HepG2 (cell line): ENCODE data around the gene PKD1L1. TPM values are rescaled to one million over a fixed set of nuclear protein-coding genes. Genes with fewer than 3 reads are reported as not detected.

Source experiments
- ATAC-seq: fragments of 200-7000 bp; cut with Tn5 transposase; 3 replicates; pipeline ENCODE4 v1.9.1; 2020; ENCODE audit warnings: mild to moderate bottlenecking, moderate library complexity
- BruUV-seq: library from RNA; stranded (reverse); fragments of 400-500 nt; replicated peaks from 2 replicates; lab custom pipeline; 2021; lab: Mats Ljungman, UMichigan
- CTCF ChIA-PET: fragments of 300-600 bp; formaldehyde crosslinking; extraction: SDS; loops from one replicate; lab custom pipeline; 2021; ENCODE audit warnings: low total read pairs, inconsistent platforms, low intra/inter-chr PET ratio; lab: Yijun Ruan, JAX
- POLR2A ChIA-PET: fragments of 350-600 bp; sonication (Branson Sonifier 250); formaldehyde crosslinking; loops from one replicate; lab custom pipeline; 2020; ENCODE audit warnings: antibody characterized with exemption, inconsistent platforms; lab: Yijun Ruan, JAX
- DNase-seq: peaks from one replicate; pipeline ENCODE4 v3.0.0-alpha.2; 2015; ENCODE audit warnings: low spot score
- FAIRE-seq: peaks from 3 replicates; lab custom pipeline; 2011; peaks lifted over from hg19 to GRCh38; lab: Jason Lieb, UNC
- H2AFZ ChIP-seq: one replicate; pipeline ENCODE4 v1.6.1; 2011; ENCODE audit warnings: low read length, inconsistent platforms
- H3K27ac ChIP-seq: fragments of 300-600 bp; 3 replicates; pipeline ENCODE4 v1.8.0; 2011; ENCODE audit warnings: mixed run types, mild to moderate bottlenecking, mixed read lengths, low read length, inconsistent platforms; ENCODE audit not compliant: insufficient read depth; ENCODE audit errors: extremely low read length
- H3K27me3 ChIP-seq, 2 experiments: fragments of 200-600 bp in 1 of 2; 2 replicates in 1 of 2; 3 replicates in 1 of 2; pipeline versions ENCODE4 v1.6.0 to v1.8.0; 2011; ENCODE audit warnings: low read length in 2 of 2, mild to moderate bottlenecking in 2 of 2, moderate library complexity in 2 of 2, inconsistent platforms in 1 of 2; ENCODE audit not compliant: insufficient read depth in 2 of 2, control insufficient read depth in 1 of 2
- H3K36me3 ChIP-seq, 2 experiments: fragments of 200-600 bp in 1 of 2; replicated peaks in 1 of 2; 2 replicates in 1 of 2; 3 replicates in 1 of 2; pipeline versions ENCODE4 v1.5.1 to v1.8.0; 2011; ENCODE audit warnings: low read length in 2 of 2, inconsistent platforms in 1 of 2; ENCODE audit not compliant: insufficient read depth in 2 of 2, control insufficient read depth in 1 of 2
- H3K4me1 ChIP-seq: 2 replicates; pipeline ENCODE4 v1.5.1; 2012; ENCODE audit warnings: low read length, inconsistent platforms; ENCODE audit not compliant: insufficient read depth
- H3K4me2 ChIP-seq: 2 replicates; pipeline ENCODE4 v1.6.0; 2011; ENCODE audit warnings: low read depth, low read length, inconsistent platforms
- H3K4me3 ChIP-seq, 3 experiments: fragments of 200-600 bp in 1 of 3; sonication (generic), shearing (Covaris generic) in 1 of 3; replicated peaks in 1 of 3; 2 replicates each; pipeline ENCODE4 v1.5.1; 2011 to 2016; ENCODE audit warnings: low read length in 3 of 3, inconsistent platforms in 2 of 3, low read depth in 2 of 3, mild to moderate bottlenecking in 2 of 3, control low read depth in 1 of 3, mixed read lengths in 1 of 3; ENCODE audit not compliant: insufficient read depth in 1 of 3
- H3K79me2 ChIP-seq: one replicate; pipeline ENCODE4 v1.6.1; 2011; ENCODE audit warnings: low read length, inconsistent platforms; ENCODE audit not compliant: insufficient read depth
- H3K9ac ChIP-seq: 2 replicates; pipeline ENCODE4 v1.6.0; 2011; ENCODE audit warnings: mild to moderate bottlenecking, low read depth, low read length, inconsistent platforms; ENCODE audit not compliant: insufficient read depth
- H3K9me3 ChIP-seq: 2 replicates; pipeline ENCODE4 v1.5.1; 2012; ENCODE audit warnings: mild to moderate bottlenecking, low read length
- H4K20me1 ChIP-seq: 2 replicates; pipeline ENCODE4 v1.6.0; 2011; ENCODE audit warnings: inconsistent platforms, mild to moderate bottlenecking, low read length, moderate library complexity; ENCODE audit not compliant: insufficient read depth
- MED1 ChIP-seq: sonication (generic); formaldehyde crosslinking; IDR thresholded peaks from 2 replicates; pipeline ENCODE4 v1.4.0; 2020; ENCODE audit warnings: missing genetic modification reagents
- MED8 ChIP-seq: sonication (generic); formaldehyde crosslinking; IDR thresholded peaks from 2 replicates; pipeline ENCODE4 v1.8.1; 2023; ENCODE audit warnings: mild to moderate bottlenecking, missing genetic modification reagents; ENCODE audit not compliant: insufficient replicate concordance
- ZFX ChIP-seq: sonication (generic); formaldehyde crosslinking; IDR thresholded peaks from 2 replicates; pipeline ENCODE4 v1.4.0; 2020; ENCODE audit warnings: mild to moderate bottlenecking, low read depth, missing genetic modification reagents, moderate library complexity
- ZNF12 ChIP-seq: sonication (generic); formaldehyde crosslinking; IDR thresholded peaks from 2 replicates; pipeline ENCODE4 v1.5.0; 2020; ENCODE audit warnings: missing genetic modification reagents
- ZNF572 ChIP-seq: sonication (generic); formaldehyde crosslinking; IDR thresholded peaks from 2 replicates; pipeline ENCODE4 v1.5.1; 2020; ENCODE audit warnings: mild to moderate bottlenecking, missing genetic modification reagents
- WGBS: methylation state at CpG from one replicate; pipeline ENCODE4 v1.1.6; 2017; ENCODE audit warnings: low lambda C conversion rate; 5-methylcytosine and 5-hydroxymethylcytosine counted together
- in situ Hi-C: cut with HindIII; loops from 2 replicates; pipeline ENCODE4 v1.10.0; 2017; ENCODE audit warnings: low pct_unique_long_range_greater_than_20kb; ENCODE audit not compliant: extremely low pct_ligation_motif_present
- intact Hi-C: fragments of 100-400 bp; cut with micrococcal nuclease; formaldehyde crosslinking; loops from one replicate; pipeline ENCODE4 v1.10.0; 2022; ENCODE audit not compliant: unreplicated experiment
- polyA plus RNA-seq, 8 experiments: library from polyadenylated mRNA; depleted of rRNA in 3 of 8; stranded (reverse) in 7 of 8; unstranded in 1 of 8; fragments of >200 nt; fragmentation: Illumina TruSeq in 4 of 8; extraction: Trizol in 4 of 8; gene quantifications; 2 replicates each; pipeline versions ENCODE4 v1.2.1 to v1.2.3, GENCODE V29; 2011 to 2016; ENCODE audit warnings: low read depth in 4 of 8, missing spikeins in 1 of 8, mixed read lengths in 1 of 8; ENCODE audit not compliant: insufficient read depth in 1 of 8
- total RNA-seq, 5 experiments: library from RNA; depleted of rRNA; stranded (reverse); fragments of >200 nt; fragmentation: Illumina TruSeq; extraction: Trizol; gene quantifications; 2 replicates each; pipeline ENCODE4 v1.2.3, GENCODE V29; 2016; ENCODE audit warnings: low read depth in 1 of 5

PKD1L1 gene
- total and polyA plus RNA-seq, 2 of the 13 experiments (the other 11 are each of a cell fraction or from before 2014, with no cell fraction given), result 0.01 TPM; not detected in 1

- in situ Hi-C loops, result no loop called here
- POLR2A ChIA-PET, result no interaction called here
These were observed 208.4 kb downstream of the PKD1L1 start for GRCh38 chr7:47739891-47740290.

GRCh38 chr7:47739301-47739875 is 208.9 kb downstream of the PKD1L1 start:
- DNase-seq (no peak), FAIRE-seq (no peak), ATAC-seq (no peak)
- intact Hi-C loops, result no loop called here
- CTCF ChIA-PET, result no interaction called here
- peak overlapping the region; percentile 11; the same call in 1 of the 2 replicates for H3K4me2 ChIP-seq
- no peak overlapping the region for H2AFZ ChIP-seq
- no TSS peak for BruUV-seq
- no peak overlapping the region for H3K9ac ChIP-seq
- no peak overlapping the region for H3K4me3 ChIP-seq
- no peak for TF ChIP-seq ZNF12 (CRISPR knock-in tag)
- 0 out of 2 replicates have a peak, but pooled peaks have one; percentile 3 for TF ChIP-seq ZFX
- no peak for TF ChIP-seq MED8 (CRISPR knock-in tag)
- TF ChIP-seq, all 625 proteins: peak for 1
- Histone ChIP-seq H3K36me3 (no peaks in the 10 kb centered on the region), H3K79me2 (no peaks in the 10 kb centered on the region), H3K27me3 (no peaks in the 10 kb centered on the region), H3K4me1 (peaks cover 76% of the 10 kb centered on the region), H3K27ac (peak overlapping the region; percentile 49), H4K20me1 (no peaks in the 10 kb centered on the region), H3K9me3 (no peaks in the 10 kb centered on the region)
- POLR2A ChIA-PET, result no interaction called here
- 89% methylated on average over 7 of the region's 9 CpGs for WGBS
- in situ Hi-C loops, result no loop called here

More at GRCh38 chr7:47739891-47740290, 208.4 kb downstream of the PKD1L1 start:
- no peaks in the 10 kb centered on the region for H3K79me2 ChIP-seq
- 49% methylated on average over 8 of the region's 8 CpGs for WGBS
- no peak for DNase-seq
- peak overlapping the region; percentile 11; the same call in 1 of the 2 replicates for H3K4me2 ChIP-seq
- no peaks in the 10 kb centered on the region for H3K9me3 ChIP-seq
- FAIRE-seq, result peak; percentile 50
- no TSS peak for BruUV-seq
- no peaks in the 10 kb centered on the region for H3K36me3 ChIP-seq
- no peaks in the 10 kb centered on the region for H4K20me1 ChIP-seq
- TF ChIP-seq MED1 (CRISPR knock-in tag), result 0 out of 2 replicates have a peak, but pooled peaks have one; percentile 10
- TF ChIP-seq ZNF572 (CRISPR knock-in tag), result no peak
- intact Hi-C loops, result no loop called here
- H3K9ac ChIP-seq, result no peak overlapping the region
- no peak for ATAC-seq
- peaks cover 72% of the 10 kb centered on the region for H3K4me1 ChIP-seq
- H3K4me3 ChIP-seq, result no peak overlapping the region
- no peak overlapping the region for H3K27ac ChIP-seq
- H3K27me3 ChIP-seq, result no peaks in the 10 kb centered on the region
- H2AFZ ChIP-seq, result no peak overlapping the region
- CTCF ChIA-PET, result no interaction called here
